NCI-H446 (cell line): ENCODE data around the gene MEF2C.

Source experiments
- DNase-seq, 2 experiments: peaks; one replicate each; lab custom pipeline; 2025; lab: John Stamatoyannopoulos, UW

The MEF2C gene

GRCh38 chr5:88888291-88888690, 5.3 kb upstream of the MEF2C start:
- DNase-seq = no peak

DNA sequence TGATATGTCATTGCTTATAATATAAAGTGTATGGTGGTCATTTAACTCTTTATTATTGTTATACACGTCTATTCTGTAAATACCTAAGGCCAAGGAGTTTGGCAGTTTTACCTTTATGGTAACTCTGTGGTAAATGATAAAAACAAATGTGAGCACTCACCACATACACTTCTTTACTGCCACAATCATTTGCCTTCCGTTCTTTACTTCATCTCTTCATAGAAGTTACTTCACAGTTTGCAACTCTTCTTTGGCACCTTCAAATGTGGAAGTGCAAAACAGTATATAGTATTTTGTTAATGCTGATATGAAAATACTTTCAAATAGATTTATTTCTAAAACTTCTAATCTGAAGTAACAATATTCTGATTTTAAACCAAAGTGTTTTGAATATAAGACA, 4.4 kb upstream of the MEF2C start:
- DNase-seq = no peak

DNA sequence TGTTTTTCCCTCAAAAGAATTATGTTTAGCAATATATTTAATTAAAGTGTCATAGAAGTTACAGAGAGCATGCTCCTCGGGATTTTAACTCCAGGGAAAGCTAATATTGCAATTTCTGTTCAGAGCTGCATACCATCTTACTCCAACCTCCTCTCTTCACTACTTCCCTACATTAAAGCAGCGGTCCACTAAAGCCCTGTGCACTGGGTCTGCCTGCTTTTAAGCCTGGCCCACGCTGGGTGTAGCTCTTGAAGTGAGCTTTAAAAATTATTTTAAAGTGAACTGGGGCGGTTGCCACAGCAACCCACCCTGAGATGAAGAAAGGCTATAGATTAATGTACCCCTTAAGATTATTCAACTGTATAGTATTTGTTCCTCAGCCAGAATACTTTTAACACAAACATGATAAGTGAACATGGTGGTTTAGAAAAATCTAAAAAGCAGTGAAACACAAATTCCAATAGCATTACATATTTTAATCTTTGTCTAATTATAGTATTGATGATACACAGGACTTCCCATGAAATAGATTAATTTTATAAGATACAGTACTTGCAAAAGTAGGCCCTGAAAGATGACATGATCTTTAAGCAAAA, 3.9 kb upstream of the MEF2C start:
- no peak for DNase-seq

GRCh38 chr5:88886252-88886651, 3.3 kb upstream of the MEF2C start:
- DNase-seq = no peak

GRCh38 chr5:88885002-88885401, 2.0 kb upstream of the MEF2C start:
- DNase-seq = no peak

DNA sequence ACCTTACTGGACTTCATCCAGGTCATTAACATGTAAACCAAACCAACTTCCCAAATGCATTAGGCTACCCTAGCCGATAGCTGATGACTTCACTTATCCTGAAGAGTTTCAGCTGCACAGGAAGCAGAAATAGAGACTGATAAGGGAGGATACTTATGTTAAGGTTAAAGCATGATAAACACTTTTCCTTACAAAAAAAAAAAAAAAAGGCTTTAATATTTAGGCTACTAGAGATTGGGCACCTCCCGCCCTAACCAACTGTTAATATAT, 1.6 kb upstream of the MEF2C start:
- DNase-seq = no peak

DNA sequence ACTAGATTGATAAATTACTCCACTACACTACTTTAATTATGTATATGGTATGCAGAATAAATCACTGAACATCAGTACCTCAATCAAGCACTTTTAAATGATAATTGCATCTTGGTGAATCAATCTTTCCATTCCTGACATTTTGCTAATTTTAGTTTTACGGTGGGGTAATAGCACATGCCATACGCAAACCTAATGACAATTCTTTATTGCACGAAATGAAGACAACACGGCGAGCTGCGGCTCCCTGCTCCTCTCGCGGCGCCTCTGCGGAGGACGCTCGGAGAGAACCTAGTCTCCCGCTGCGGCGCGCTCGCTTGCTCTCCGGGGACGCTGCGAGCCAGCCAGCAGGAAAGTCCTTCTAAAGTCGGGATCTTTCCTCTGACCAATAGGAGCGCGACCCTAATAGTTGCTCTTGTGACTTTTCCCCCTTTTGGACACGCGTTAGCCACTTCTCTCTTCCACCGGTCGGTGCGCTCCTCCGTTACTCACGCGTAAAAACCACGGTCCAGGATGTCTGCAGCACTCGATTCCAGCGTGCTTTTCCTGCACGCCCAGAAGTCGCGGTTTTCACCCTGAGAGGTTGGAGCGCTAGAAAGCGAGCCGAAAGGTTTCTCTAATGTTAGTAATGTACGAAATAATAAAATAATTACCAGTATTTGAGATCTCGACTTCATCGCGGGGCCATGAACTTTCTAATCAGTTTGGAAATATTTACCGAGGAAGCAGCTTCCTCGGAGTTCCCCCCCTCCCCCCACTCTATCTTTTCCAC, 1.0 kb upstream of the MEF2C start:
- peak in 1 of 2 experiments; percentile 60 for DNase-seq

- DNase-seq = no peak
These were observed 527 bp downstream of the MEF2C start for GRCh38 chr5:88882276-88883038.

DNA sequence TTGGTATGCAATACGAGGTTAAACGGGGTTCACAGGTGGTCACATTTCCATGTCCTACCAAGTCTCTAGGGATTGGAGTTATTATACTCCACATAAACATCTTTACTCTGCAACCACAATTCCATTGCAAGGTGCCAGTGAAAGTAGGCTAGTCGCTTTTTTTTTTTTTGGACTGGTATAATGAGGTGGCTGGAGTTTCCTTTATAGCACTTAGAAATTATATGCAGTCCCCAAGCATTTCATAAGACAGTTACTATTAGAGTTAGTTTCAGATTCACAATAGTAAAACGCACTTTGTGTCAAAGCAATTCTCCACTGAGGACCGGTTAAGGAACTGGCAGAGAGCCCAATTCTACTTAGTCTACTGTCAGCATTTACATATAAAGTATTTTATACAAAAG, 1.4 kb downstream of the MEF2C start:
- DNase-seq = peak in 1 of 2 experiments; percentile 17

GRCh38 chr5:88880201-88880600, 2.8 kb downstream of the MEF2C start:
- no peak for DNase-seq

DNA sequence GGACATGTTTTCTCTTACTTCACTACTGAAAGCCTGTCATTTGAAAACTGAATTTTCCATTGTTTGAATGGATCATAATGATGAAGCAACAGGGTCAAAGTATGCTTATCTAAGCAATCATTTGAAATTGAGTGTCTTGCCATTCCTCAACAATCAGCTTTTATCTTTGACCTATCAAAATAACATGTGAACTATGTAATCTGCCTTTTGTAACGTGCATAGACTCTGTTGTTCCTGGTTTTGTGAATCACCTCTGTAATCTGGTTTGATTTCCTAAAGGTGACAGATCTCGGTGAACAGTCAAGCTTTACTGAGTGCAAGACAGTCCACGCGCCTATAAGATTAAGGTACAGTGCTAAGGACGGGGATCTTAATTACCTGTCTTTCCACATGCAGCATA, 3.3 kb downstream of the MEF2C start:
- no peak for DNase-seq

- DNase-seq = no peak
These were observed 4.0 kb downstream of the MEF2C start for GRCh38 chr5:88878976-88879375.

- no peak for DNase-seq
These were observed 5.2 kb downstream of the MEF2C start for GRCh38 chr5:88877826-88878225.

- DNase-seq = no peak
These were observed 6.3 kb downstream of the MEF2C start for GRCh38 chr5:88876714-88877113.

GRCh38 chr5:88875341-88876234, 7.4 kb downstream of the MEF2C start:
- DNase-seq = peak in 1 of 2 experiments; percentile 57

DNA sequence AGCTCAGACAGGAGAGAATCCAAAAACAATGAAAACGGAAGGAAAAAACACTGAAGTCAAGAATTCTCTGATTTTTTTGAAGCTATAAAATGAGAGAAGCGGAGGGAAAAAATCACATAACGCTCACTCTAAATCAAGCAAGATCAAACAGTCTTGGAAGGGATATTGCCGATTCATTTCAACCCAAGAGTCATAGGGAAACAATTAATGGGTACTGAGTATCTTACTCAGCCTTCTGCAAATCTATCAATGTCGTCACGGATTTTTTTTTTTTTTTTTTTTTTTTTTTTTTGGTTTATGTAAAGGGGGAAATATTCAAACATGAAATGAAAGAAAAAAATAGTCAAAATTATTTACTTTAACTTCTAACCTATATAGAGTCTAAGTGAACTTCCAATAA, 9.5 kb downstream of the MEF2C start:
- DNase-seq = no peak

DNA sequence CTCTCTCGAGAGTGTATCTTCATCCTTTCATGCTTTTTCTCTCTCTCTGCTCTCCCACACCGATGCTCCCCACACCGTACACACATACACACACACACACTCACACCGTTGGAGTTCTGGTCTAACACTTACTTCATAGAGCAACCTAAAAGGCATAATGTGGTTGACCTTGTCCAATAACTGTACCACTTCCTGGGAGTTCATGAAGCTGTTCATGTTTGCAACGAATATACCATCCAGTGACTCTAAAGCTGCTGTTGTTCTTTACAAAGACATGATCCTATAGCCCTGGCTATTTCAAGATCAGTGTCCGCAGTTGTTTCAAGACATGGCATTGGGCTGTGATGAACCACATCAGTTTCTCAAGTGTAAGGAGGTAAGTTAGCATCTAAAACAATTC, 10.0 kb downstream of the MEF2C start:
- no peak for DNase-seq

DNA sequence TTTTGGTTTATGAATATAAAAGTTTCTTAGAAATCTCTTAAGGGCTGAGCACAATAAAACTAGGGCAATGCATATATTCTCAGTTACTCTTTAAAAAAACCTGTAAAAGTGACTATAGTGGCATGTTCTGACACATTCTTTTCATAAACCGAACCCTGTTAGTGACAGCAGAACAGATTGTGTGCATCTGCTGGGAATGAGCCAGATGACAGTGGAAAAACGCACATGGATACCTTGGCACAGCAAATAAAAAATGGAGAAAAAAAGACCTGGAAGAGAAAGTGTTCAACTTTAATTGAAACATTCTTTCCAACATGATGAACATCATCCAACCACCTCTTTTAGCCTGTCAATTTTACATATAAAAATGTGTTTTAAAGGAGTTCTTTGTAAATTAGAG, 12.7 kb downstream of the MEF2C start:
- DNase-seq = peak; percentile 44 to 83

DNA sequence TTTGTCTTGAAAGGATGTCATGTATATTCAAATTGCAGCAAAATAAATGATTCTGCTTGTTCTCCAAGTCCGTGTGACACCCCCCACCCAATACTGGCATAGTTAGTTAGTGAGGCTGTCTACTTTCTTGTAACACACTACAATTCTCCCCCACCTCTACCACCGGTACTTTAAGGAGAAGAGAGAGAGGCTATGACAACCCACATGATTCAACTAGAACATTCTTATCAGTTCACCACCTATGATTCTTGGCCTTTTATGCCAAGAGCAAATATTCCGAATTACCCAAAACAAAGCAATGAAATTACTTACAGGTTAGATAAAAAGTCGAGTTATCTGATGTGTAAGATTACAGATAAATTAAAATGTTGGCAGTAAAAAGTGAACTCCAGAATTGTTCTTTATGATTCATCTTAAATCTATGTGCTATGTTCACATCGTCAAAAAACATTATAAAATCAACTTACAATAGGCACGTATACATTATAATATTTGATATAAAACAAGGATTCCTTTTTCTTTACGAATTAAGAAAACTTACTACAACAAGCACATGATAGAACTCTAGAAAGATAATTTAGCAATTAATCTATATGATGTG, 14.4 kb downstream of the MEF2C start:
- DNase-seq = no peak

- DNase-seq = no peak
These were observed 15.3 kb downstream of the MEF2C start for GRCh38 chr5:88867638-88868037.

GRCh38 chr5:88863523-88863922, 19.5 kb downstream of the MEF2C start:
- no peak for DNase-seq
